Esophagus muscularis mucosa (tissue), 4 donors: ENCODE measurements around the gene RASAL2.

Experiments
- CTCF ChIP-seq, 3 experiments: fragments of 200-600 bp in 2 of 3; fragments of 450-650 bp in 1 of 3; sonication (generic) in 2 of 3; IDR thresholded peaks; one replicate each; pipeline ENCODE4 v1.5.1; 2017 to 2019; ENCODE audit warnings: antibody characterized with exemption in 3 of 3, mild to moderate bottlenecking in 2 of 3, moderate library complexity in 1 of 3
- EP300 ChIP-seq: sonication (generic); formaldehyde crosslinking; IDR thresholded peaks from one replicate; pipeline ENCODE4 v1.6.1; 2017; ENCODE audit warnings: antibody characterized with exemption
- POLR2A ChIP-seq: fragments of 450-650 bp; IDR thresholded peaks from one replicate; pipeline ENCODE4 v1.6.1; 2017; ENCODE audit warnings: antibody characterized with exemption, moderate library complexity, mild to moderate bottlenecking, low read depth

- TF ChIP-seq CTCF (IDR thresholded peaks at IDR 0.05) = no peak
- no peak for TF ChIP-seq POLR2A
- TF ChIP-seq EP300 = no peak
Measured at GRCh38 chr1:178218550-178218949, 124.6 kb downstream of the RASAL2 start.
